ENCODE measurements around the gene NOS3. TPM values are rescaled to one million over a fixed set of nuclear protein-coding genes. Genes with fewer than 3 reads are reported as not detected.

NOS3 gene
- total RNA-seq, 1 donor from 2014 or later, result 28.4 TPM

- peak; percentile 99 to 100 for DNase-seq (ENCODE audit: low read depth in 2 of 2)
Measured at GRCh38 chr7:151057989-151058780, 67.4 kb downstream of the NOS3 start.

DNA sequence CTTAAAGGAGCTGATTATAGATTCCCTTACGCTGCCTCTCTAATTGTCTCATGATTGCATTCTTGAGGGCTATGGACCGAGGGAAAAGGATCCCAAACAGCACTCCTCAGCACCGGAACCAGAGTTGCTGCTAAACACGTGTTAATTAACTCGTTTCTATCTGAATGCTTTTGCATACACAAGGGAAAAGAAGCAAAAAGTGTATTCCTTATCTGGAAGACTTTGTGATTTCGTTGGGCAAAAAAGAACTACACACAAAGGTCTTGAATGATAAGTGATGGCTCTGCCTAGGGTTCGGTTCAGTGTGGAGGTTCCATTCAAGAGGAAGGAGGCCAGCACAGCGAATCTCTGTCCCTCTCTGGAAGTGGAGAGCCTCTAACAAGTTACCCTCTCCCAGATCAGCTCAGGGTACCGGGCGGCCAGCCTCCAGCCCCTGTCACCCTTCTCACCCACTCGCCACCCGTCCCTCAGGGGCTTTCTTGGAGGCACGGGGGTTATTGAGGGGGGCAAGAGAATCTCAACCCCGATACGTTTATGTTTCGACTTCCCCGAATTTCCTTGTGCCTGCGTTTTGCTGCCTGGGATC, 68.1 kb downstream of the NOS3 start:
- DNase-seq (ENCODE audit: low read depth in 2 of 2), result peak in 1 of 2 donors; percentile 23

DNA sequence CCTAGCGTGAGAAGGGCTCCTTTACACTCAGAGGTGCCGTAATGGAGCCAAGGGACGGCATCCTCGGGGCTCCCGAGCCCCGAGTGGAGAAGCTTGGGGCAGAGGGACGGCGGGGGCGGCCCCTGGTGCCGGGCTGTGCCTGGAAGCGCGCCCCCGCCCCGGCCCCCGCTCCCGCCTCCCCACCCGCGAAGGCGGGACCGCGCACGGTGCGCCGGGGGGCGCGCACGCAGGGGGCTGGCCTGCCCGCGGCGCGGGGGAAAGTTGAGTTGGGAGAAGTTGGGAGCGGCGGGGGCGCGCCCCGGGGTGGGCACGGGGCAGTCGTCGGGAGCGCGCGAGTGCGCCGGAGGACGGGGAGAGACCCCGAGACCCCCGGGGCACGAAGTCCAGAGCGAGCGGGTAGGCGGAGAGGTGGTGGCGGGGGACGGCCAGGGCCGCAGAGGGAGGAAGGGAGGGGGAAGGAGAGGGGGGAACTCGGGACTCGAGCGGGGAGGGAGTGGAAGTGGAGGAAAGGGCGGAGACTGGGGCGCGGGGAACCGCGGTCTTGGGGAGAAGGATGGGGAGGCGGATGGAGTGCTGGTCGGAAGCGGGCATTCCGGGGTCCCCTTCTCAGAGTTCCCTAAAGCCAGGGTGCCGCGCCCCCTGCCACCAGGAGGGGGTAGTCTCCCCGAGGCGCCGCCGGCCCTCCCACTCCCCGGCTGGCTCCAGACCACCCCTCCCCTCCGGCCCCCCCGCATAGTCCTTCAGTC, 68.7 kb downstream of the NOS3 start, which contains the start of gene SLC4A2:
Gene SLC4A2 (plus strand): TSS at position 223 of the 746 bp plus-strand sequence. CDS start 2,399 bp downstream, outside the sequence.
- DNase-seq (ENCODE audit: low read depth in 2 of 2), result peak in 1 of 2 donors; percentile 81

DNA sequence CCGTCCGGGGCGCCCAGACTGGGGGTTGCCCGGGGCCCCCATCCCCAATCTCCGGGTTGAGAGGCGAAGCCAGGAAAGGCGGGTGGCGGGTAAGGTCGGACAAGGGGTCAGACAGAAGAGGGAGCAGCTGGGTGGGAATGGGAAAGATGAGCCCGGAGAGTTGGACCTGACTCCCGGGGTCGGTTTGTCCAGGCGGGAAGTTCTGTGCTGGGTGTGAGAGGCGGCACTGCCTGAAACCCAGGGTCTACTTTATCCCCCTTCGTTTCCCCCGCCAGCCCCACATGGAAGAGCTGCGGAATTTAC, 69.2 kb downstream of the NOS3 start:
- DNase-seq (ENCODE audit: low read depth in 2 of 2), result peak in 1 of 2 donors; percentile 14

GRCh38 chr7:151060416-151061212, 69.8 kb downstream of the NOS3 start:
- DNase-seq (ENCODE audit: low read depth in 2 of 2), result peak in 1 of 2 donors; percentile 41

GRCh38 chr7:151061213-151062110, 70.6 kb downstream of the NOS3 start:
- DNase-seq (ENCODE audit: low read depth in 2 of 2), result no peak

GRCh38 chr7:151062111-151062398, 71.2 kb downstream of the NOS3 start:
- DNase-seq (ENCODE audit: low read depth in 2 of 2), result no peak

DNA sequence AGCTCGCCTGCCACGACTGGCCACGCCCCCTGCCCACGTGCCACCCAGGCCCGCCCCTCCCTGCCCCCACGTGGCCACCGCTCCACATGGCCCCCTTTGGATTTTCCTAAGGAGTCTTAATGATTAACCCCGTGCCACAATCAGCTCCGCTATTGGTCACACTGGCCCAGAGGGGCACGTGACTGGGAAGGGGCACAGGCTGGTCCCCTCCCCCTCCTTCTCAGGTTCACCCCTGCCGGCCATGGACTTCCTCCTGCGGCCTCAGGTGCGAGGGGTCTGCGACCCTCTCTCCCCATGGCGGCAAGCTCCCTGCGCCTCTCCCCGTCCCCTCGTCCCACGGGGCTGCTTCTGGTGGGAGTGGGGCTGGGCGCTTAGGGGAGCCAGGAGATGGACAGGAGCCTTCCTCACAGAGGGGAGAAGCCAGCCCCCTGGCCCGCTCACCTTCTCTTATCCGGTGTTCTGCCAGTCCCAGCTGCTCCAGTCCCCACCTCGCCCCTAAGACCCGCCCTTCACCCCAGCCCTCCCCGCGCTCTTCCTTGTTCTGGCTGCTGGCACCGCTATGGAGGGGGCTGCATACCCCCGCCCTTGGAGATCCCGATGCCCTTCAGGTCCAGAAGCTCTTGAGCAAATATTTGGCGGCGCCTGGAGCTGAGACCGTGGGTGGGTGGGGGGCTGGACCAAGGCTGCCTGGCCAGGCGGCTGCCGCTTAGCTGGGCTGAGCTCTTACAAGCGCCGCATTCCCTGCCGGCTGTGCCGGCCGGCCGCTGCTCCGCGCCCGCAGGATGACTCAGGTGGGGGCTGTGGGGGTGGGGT, 71.8 kb downstream of the NOS3 start:
- no peak for DNase-seq (ENCODE audit: low read depth in 2 of 2)

- DNase-seq (ENCODE audit: low read depth in 2 of 2), result no peak
Measured at GRCh38 chr7:151063212-151063561, 72.4 kb downstream of the NOS3 start.

Other genes with a start within 250 kb of the NOS3 start
- not detected in 2 replicates for gene TMEM176B, start 190.7 kb upstream of the NOS3 start, total RNA-seq
- gene TMEM176A, start 190.2 kb upstream of the NOS3 start, total RNA-seq, result not detected in 2 replicates
- gene AOC1, start 138.5 kb upstream of the NOS3 start, total RNA-seq, result not detected in 2 replicates
- gene KCNH2, start 12.7 kb upstream of the NOS3 start, total RNA-seq, result 0.13 TPM in 1 of 2 replicates, not detected in the other
- gene ATG9B, start 33.5 kb downstream of the NOS3 start, total RNA-seq, result under 0.01 and 0.13 TPM in 2 replicates
- gene ABCB8, start 37.4 kb downstream of the NOS3 start, total RNA-seq, result 13.9 and 14.0 TPM in 2 replicates
- gene ASIC3, start 57.5 kb downstream of the NOS3 start, total RNA-seq, result under 0.01 and 0.13 TPM in 2 replicates
- 14.7 and 17.3 TPM in 2 replicates for gene CDK5, start 66.9 kb downstream of the NOS3 start, total RNA-seq
- gene SLC4A2, start 68.6 kb downstream of the NOS3 start, total RNA-seq, result 41.3 and 68.3 TPM in 2 replicates
- 43.9 and 49.3 TPM in 2 replicates for gene FASTK, start 89.8 kb downstream of the NOS3 start, total RNA-seq
- gene TMUB1, start 92.5 kb downstream of the NOS3 start, total RNA-seq, result 14.8 and 16.7 TPM in 2 replicates
- 43.8 and 69.4 TPM in 2 replicates for gene AGAP3, start 95.5 kb downstream of the NOS3 start, total RNA-seq
- not detected in 2 replicates for gene GBX1, start 176.7 kb downstream of the NOS3 start, total RNA-seq
- not detected in 2 replicates for gene ASB10, start 196.2 kb downstream of the NOS3 start, total RNA-seq
- gene H2BK1, start 219.5 kb downstream of the NOS3 start, total RNA-seq, result not detected in 2 replicates
- gene ABCF2, start 236.2 kb downstream of the NOS3 start, total RNA-seq, result 44.5 and 48.0 TPM in 2 replicates
- gene CHPF2, start 241.5 kb downstream of the NOS3 start, total RNA-seq, result 29.4 and 45.1 TPM in 2 replicates